GM23338 (cell line): ENCODE results near the gene DDX4. TPM values are rescaled to one million over a fixed set of nuclear protein-coding genes. Genes with fewer than 3 reads are reported as not detected.

Experiments used
- ATAC-seq: fragments of 200-7000 bp; cut with Tn5 transposase; 3 replicates; pipeline ENCODE4 v1.9.1; 2020
- DNase-seq: peaks from one replicate; pipeline ENCODE4 v3.0.0-alpha.2; 2015; ENCODE audit warnings: low spot score
- H2AFZ ChIP-seq: fragments of 200-600 bp; sonication (generic); 2 replicates; pipeline ENCODE4 v1.8.0; 2016; ENCODE audit warnings: antibody characterized with exemption, mild to moderate bottlenecking, moderate library complexity
- H3F3A ChIP-seq: fragments of 200-600 bp; sonication (generic); replicated peaks from 2 replicates; pipeline ENCODE4 v1.8.0; 2017; ENCODE audit warnings: antibody characterized with exemption, mixed run types, low read depth
- H3K27ac ChIP-seq: fragments of 200-600 bp; sonication (generic); 2 replicates; pipeline ENCODE4 v1.6.1; 2016; ENCODE audit warnings: low read depth
- H3K27me3 ChIP-seq: fragments of 200-600 bp; sonication (generic); 2 replicates; pipeline ENCODE4 v1.8.0; 2016; ENCODE audit warnings: mild to moderate bottlenecking, mixed run types, moderate library complexity; ENCODE audit not compliant: insufficient read depth
- H3K36me3 ChIP-seq: fragments of 200-600 bp; sonication (generic); 2 replicates; pipeline ENCODE4 v1.8.0; 2016; ENCODE audit warnings: mild to moderate bottlenecking; ENCODE audit not compliant: insufficient read depth
- H3K4me1 ChIP-seq: fragments of 200-600 bp; sonication (generic); 2 replicates; pipeline ENCODE4 v1.8.0; 2016; ENCODE audit warnings: mild to moderate bottlenecking, moderate library complexity; ENCODE audit not compliant: insufficient read depth
- H3K4me2 ChIP-seq: fragments of 200-600 bp; sonication (generic); 2 replicates; pipeline ENCODE4 v1.7.1; 2017; ENCODE audit warnings: mixed run types
- H3K4me3 ChIP-seq: fragments of 200-600 bp; sonication (generic); 2 replicates; pipeline ENCODE4 v1.6.1; 2016; ENCODE audit warnings: mixed run types
- H3K79me2 ChIP-seq: fragments of 200-600 bp; sonication (generic); replicated peaks from 2 replicates; pipeline ENCODE4 v1.8.0; 2017; ENCODE audit warnings: mild to moderate bottlenecking; ENCODE audit not compliant: insufficient read depth
- H3K9me2 ChIP-seq: fragments of 200-600 bp; sonication (generic); 2 replicates; pipeline ENCODE4 v1.8.0; 2017; ENCODE audit not compliant: insufficient read depth
- H4K20me1 ChIP-seq: fragments of 200-600 bp; sonication (generic); replicated peaks from 2 replicates; pipeline ENCODE4 v1.8.0; 2017; ENCODE audit warnings: mild to moderate bottlenecking; ENCODE audit not compliant: insufficient read depth
- H3K27ac Mint-ChIP-seq: 2 replicates; pipeline ENCODE4 v1.8.0; 2020; ENCODE audit warnings: inconsistent platforms, mild to moderate bottlenecking, moderate library complexity, mixed read lengths
- H3K27me3 Mint-ChIP-seq: 3 replicates; pipeline ENCODE4 v1.8.0; 2022; ENCODE audit warnings: low read depth, mild to moderate bottlenecking, moderate library complexity, mixed read lengths, inconsistent platforms; ENCODE audit not compliant: insufficient read depth, poor library complexity
- H3K36me3 Mint-ChIP-seq: 3 replicates; pipeline ENCODE4 v1.8.0; 2021; ENCODE audit warnings: low read depth, mild to moderate bottlenecking, inconsistent platforms, moderate library complexity, mixed read lengths
- H3K4me1 Mint-ChIP-seq: 3 replicates; pipeline ENCODE4 v1.8.0; 2020; ENCODE audit warnings: mild to moderate bottlenecking, inconsistent platforms, mixed read lengths
- H3K4me3 Mint-ChIP-seq: 3 replicates; pipeline ENCODE4 v1.8.0; 2021; ENCODE audit warnings: moderate library complexity, mild to moderate bottlenecking, inconsistent platforms, mixed read lengths
- H3K9me3 Mint-ChIP-seq: 3 replicates; pipeline ENCODE4 v1.8.0; 2020; ENCODE audit warnings: moderate library complexity, mild to moderate bottlenecking, inconsistent platforms, mixed read lengths
- CREB1 ChIP-seq: fragments of 250-450 bp; sonication (Bioruptor Pico); IDR thresholded peaks from 2 replicates; pipeline ENCODE4 v1.5.0; 2020; ENCODE audit warnings: low read depth, mild to moderate bottlenecking, moderate library complexity
- EZH2 ChIP-seq: fragments of 200-600 bp; sonication (generic); IDR thresholded peaks from one replicate; pipeline ENCODE4 v1.8.0; 2017; ENCODE audit warnings: antibody characterized with exemption, mild to moderate bottlenecking, low read depth; ENCODE audit not compliant: unreplicated experiment
- EZH2phosphoT487 ChIP-seq: fragments of 200-600 bp; sonication (generic); IDR thresholded peaks from one replicate; pipeline ENCODE4 v1.8.1; 2018; ENCODE audit warnings: antibody characterized with exemption; ENCODE audit not compliant: unreplicated experiment
- JUNB ChIP-seq: IDR thresholded peaks from one replicate; pipeline ENCODE4 v1.6.1; 2016; ENCODE audit warnings: antibody characterized with exemption; ENCODE audit not compliant: unreplicated experiment
- NANOG ChIP-seq: IDR thresholded peaks from 2 replicates; pipeline ENCODE4 v1.6.1; 2016; ENCODE audit warnings: antibody characterized with exemption, borderline replicate concordance
- POLR2AphosphoS5 ChIP-seq: IDR thresholded peaks from 2 replicates; pipeline ENCODE4 v1.6.1; 2016; ENCODE audit warnings: antibody characterized with exemption, low read depth
- STAT1 ChIP-seq: IDR thresholded peaks from one replicate; pipeline ENCODE4 v1.6.1; 2016; ENCODE audit warnings: antibody characterized with exemption; ENCODE audit not compliant: unreplicated experiment
- ZNF114 ChIP-seq: fragments of 250-450 bp; sonication (Bioruptor Pico); IDR thresholded peaks from 2 replicates; pipeline ENCODE4 v1.5.0; 2020; ENCODE audit warnings: mild to moderate bottlenecking, moderate library complexity
- ZNF331 ChIP-seq: fragments of 250-450 bp; sonication (Bioruptor Pico); IDR thresholded peaks from 2 replicates; pipeline ENCODE4 v1.5.0; 2020; ENCODE audit warnings: low read depth, mild to moderate bottlenecking, moderate library complexity
- polyA plus RNA-seq: library from polyadenylated mRNA; unstranded; fragments of >200 nt; fragmentation: Nextera tagmentation; extraction: Ambion mirVana; gene quantifications from 2 replicates; pipeline ENCODE4 v1.2.1, GENCODE V29; 2016
- total RNA-seq: library from RNA; depleted of rRNA; stranded (reverse); fragments of >200 nt; shearing (Covaris generic); gene quantifications from 2 replicates; pipeline ENCODE4 v1.2.3, GENCODE V29; 2014
- TF ChIP-seq, protein P1 (sequence below): IDR thresholded peaks from one replicate; pipeline ENCODE4 v1.6.1; 2018; ENCODE audit warnings: antibody characterized with exemption; ENCODE audit not compliant: unreplicated experiment
- TF ChIP-seq, protein P2 (sequence below), 2 experiments: fragments of 200-600 bp in 1 of 2; sonication (generic) in 1 of 2; conservative IDR thresholded peaks; 2 replicates each; pipeline versions ENCODE4 v1.5.1 to v1.6.1; 2016 to 2017; ENCODE audit warnings: antibody characterized with exemption in 2 of 2, low read depth in 2 of 2, mild to moderate bottlenecking in 2 of 2, moderate library complexity in 1 of 2
- TF ChIP-seq, protein P3 (sequence below): IDR thresholded peaks from 2 replicates; pipeline ENCODE4 v1.6.1; 2016; ENCODE audit warnings: antibody characterized with exemption
- TF ChIP-seq, protein P4 (sequence below): fragments of 250-450 bp; sonication (Bioruptor Pico); IDR thresholded peaks from 2 replicates; pipeline ENCODE4 v1.5.0; 2020; ENCODE audit warnings: mild to moderate bottlenecking, moderate library complexity

DDX4 gene
- total and polyA plus RNA-seq, 2 experiments from 2014 or later = 0.83 TPM; not detected in 1

DNA sequence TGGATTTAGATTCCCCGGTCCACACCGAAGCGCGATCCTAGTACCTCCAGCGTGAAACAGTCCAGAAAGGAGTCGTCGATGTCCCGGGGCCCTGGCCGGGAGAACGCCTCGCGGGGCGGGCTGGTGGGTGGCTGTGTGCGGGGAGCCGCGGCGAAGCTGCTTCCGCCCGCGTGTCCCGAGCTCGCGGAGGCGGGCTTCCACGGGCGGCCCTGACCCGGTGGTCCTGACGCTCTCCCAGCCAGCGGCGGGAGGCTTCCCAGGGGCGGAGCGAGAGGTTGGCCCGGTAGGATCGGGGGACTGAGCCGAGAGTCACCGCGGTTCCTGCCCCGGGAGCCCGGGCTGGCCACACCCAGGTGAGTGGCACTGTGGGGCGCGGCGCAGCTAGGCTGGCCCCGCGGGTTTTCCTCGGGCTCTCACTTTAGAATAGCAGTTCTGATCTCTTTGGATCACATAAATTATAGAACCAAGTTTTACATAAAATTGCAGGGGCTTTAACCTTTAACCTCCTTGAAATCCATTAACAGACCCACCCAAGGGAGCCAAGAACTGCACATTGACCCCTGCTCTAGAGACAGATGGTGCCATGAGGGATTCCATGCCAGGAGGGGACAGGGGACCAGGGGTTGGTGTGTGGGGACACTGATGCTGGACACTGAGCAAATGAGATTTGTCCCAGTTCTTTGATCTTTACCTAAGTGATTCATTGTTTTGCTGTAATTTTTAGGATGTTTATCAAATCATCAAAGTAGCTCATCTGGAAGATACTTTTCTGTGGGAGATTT is 84.1 kb downstream of the DDX4 start:
- Mint-ChIP-seq H3K9me3 (no peaks in the 10 kb centered on the region), H3K36me3 (no peaks in the 10 kb centered on the region), H3K27ac (no peak overlapping the region), H3K4me1 (peaks cover 8% of the 10 kb centered on the region), H3K4me3 (peak overlapping the region; percentile 82), H3K27me3 (peaks cover 12% of the 10 kb centered on the region)
- Histone ChIP-seq H3K4me2 (peak overlapping the region; percentile 89), H3K9me2 (no peaks in the 10 kb centered on the region), H3K79me2 (no peaks in the 10 kb centered on the region), H3K27me3 (peaks cover 27% of the 10 kb centered on the region), H3K4me3 (peak overlapping the region; percentile 76), H3F3A (no peaks in the 10 kb centered on the region), H2AFZ (peak overlapping the region; percentile 99), H3K36me3 (no peaks in the 10 kb centered on the region), H3K27ac (no peak overlapping the region), H3K4me1 (no peaks in the 10 kb centered on the region), H4K20me1 (no peaks in the 10 kb centered on the region)
- DNase-seq (peak; percentile 62), ATAC-seq (peak; percentile 97)
- TF ChIP-seq CREB1 = no peak
- TF ChIP-seq ZNF114 = no peak
- TF ChIP-seq, protein P1, sequence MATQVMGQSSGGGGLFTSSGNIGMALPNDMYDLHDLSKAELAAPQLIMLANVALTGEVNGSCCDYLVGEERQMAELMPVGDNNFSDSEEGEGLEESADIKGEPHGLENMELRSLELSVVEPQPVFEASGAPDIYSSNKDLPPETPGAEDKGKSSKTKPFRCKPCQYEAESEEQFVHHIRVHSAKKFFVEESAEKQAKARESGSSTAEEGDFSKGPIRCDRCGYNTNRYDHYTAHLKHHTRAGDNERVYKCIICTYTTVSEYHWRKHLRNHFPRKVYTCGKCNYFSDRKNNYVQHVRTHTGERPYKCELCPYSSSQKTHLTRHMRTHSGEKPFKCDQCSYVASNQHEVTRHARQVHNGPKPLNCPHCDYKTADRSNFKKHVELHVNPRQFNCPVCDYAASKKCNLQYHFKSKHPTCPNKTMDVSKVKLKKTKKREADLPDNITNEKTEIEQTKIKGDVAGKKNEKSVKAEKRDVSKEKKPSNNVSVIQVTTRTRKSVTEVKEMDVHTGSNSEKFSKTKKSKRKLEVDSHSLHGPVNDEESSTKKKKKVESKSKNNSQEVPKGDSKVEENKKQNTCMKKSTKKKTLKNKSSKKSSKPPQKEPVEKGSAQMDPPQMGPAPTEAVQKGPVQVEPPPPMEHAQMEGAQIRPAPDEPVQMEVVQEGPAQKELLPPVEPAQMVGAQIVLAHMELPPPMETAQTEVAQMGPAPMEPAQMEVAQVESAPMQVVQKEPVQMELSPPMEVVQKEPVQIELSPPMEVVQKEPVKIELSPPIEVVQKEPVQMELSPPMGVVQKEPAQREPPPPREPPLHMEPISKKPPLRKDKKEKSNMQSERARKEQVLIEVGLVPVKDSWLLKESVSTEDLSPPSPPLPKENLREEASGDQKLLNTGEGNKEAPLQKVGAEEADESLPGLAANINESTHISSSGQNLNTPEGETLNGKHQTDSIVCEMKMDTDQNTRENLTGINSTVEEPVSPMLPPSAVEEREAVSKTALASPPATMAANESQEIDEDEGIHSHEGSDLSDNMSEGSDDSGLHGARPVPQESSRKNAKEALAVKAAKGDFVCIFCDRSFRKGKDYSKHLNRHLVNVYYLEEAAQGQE = no peak
- no peak for TF ChIP-seq ZNF331 (CRISPR knock-in tag)
- TF ChIP-seq STAT1 = no peak
- no peak for TF ChIP-seq NANOG
- TF ChIP-seq POLR2AphosphoS5 = no peak
- no peak for TF ChIP-seq EZH2
- TF ChIP-seq, protein P2, sequence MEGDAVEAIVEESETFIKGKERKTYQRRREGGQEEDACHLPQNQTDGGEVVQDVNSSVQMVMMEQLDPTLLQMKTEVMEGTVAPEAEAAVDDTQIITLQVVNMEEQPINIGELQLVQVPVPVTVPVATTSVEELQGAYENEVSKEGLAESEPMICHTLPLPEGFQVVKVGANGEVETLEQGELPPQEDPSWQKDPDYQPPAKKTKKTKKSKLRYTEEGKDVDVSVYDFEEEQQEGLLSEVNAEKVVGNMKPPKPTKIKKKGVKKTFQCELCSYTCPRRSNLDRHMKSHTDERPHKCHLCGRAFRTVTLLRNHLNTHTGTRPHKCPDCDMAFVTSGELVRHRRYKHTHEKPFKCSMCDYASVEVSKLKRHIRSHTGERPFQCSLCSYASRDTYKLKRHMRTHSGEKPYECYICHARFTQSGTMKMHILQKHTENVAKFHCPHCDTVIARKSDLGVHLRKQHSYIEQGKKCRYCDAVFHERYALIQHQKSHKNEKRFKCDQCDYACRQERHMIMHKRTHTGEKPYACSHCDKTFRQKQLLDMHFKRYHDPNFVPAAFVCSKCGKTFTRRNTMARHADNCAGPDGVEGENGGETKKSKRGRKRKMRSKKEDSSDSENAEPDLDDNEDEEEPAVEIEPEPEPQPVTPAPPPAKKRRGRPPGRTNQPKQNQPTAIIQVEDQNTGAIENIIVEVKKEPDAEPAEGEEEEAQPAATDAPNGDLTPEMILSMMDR (conservative IDR thresholded peaks at IDR 0.05; ENCODE audit: low read depth in 2 of 2) = no peak
- TF ChIP-seq, protein P3, sequence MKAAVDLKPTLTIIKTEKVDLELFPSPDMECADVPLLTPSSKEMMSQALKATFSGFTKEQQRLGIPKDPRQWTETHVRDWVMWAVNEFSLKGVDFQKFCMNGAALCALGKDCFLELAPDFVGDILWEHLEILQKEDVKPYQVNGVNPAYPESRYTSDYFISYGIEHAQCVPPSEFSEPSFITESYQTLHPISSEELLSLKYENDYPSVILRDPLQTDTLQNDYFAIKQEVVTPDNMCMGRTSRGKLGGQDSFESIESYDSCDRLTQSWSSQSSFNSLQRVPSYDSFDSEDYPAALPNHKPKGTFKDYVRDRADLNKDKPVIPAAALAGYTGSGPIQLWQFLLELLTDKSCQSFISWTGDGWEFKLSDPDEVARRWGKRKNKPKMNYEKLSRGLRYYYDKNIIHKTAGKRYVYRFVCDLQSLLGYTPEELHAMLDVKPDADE = no peak
- TF ChIP-seq EZH2phosphoT487 = no peak
- no peak for TF ChIP-seq JUNB
- TF ChIP-seq, protein P4, sequence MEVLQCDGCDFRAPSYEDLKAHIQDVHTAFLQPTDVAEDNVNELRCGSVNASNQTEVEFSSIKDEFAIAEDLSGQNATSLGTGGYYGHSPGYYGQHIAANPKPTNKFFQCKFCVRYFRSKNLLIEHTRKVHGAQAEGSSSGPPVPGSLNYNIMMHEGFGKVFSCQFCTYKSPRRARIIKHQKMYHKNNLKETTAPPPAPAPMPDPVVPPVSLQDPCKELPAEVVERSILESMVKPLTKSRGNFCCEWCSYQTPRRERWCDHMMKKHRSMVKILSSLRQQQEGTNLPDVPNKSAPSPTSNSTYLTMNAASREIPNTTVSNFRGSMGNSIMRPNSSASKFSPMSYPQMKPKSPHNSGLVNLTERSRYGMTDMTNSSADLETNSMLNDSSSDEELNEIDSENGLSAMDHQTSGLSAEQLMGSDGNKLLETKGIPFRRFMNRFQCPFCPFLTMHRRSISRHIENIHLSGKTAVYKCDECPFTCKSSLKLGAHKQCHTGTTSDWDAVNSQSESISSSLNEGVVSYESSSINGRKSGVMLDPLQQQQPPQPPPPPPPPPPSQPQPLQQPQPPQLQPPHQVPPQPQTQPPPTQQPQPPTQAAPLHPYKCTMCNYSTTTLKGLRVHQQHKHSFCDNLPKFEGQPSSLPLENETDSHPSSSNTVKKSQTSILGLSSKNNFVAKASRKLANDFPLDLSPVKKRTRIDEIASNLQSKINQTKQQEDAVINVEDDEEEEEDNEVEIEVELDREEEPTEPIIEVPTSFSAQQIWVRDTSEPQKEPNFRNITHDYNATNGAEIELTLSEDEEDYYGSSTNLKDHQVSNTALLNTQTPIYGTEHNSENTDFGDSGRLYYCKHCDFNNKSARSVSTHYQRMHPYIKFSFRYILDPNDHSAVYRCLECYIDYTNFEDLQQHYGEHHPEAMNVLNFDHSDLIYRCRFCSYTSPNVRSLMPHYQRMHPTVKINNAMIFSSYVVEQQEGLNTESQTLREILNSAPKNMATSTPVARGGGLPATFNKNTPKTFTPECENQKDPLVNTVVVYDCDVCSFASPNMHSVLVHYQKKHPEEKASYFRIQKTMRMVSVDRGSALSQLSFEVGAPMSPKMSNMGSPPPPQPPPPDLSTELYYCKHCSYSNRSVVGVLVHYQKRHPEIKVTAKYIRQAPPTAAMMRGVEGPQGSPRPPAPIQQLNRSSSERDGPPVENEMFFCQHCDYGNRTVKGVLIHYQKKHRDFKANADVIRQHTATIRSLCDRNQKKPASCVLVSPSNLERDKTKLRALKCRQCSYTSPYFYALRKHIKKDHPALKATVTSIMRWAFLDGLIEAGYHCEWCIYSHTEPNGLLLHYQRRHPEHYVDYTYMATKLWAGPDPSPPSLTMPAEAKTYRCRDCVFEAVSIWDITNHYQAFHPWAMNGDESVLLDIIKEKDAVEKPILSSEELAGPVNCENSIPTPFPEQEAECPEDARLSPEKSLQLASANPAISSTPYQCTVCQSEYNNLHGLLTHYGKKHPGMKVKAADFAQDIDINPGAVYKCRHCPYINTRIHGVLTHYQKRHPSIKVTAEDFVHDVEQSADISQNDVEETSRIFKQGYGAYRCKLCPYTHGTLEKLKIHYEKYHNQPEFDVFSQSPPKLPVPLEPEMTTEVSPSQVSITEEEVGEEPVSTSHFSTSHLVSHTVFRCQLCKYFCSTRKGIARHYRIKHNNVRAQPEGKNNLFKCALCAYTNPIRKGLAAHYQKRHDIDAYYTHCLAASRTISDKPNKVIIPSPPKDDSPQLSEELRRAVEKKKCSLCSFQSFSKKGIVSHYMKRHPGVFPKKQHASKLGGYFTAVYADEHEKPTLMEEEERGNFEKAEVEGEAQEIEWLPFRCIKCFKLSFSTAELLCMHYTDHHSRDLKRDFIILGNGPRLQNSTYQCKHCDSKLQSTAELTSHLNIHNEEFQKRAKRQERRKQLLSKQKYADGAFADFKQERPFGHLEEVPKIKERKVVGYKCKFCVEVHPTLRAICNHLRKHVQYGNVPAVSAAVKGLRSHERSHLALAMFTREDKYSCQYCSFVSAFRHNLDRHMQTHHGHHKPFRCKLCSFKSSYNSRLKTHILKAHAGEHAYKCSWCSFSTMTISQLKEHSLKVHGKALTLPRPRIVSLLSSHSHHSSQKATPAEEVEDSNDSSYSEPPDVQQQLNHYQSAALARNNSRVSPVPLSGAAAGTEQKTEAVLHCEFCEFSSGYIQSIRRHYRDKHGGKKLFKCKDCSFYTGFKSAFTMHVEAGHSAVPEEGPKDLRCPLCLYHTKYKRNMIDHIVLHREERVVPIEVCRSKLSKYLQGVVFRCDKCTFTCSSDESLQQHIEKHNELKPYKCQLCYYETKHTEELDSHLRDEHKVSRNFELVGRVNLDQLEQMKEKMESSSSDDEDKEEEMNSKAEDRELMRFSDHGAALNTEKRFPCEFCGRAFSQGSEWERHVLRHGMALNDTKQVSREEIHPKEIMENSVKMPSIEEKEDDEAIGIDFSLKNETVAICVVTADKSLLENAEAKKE (CRISPR knock-in tag) = no peak
